Spinal cord (tissue), 10 donors: ENCODE data around the gene SRPK2. TPM values are rescaled to one million over a fixed set of nuclear protein-coding genes. Genes with fewer than 3 reads are reported as not detected.

Experiments
- DNase-seq, 6 donors: peaks; one replicate each; pipeline versions ENCODE4 v3.0.0 to v3.0.0-alpha.2; 2013 to 2015; ENCODE audit warnings: low spot score in 6 of 6, low read depth in 4 of 6
- H3K27ac ChIP-seq: one replicate; pipeline ENCODE4 v1.5.1; 2013; ENCODE audit warnings: low read depth, low read length, control low read depth
- H3K27me3 ChIP-seq: one replicate; pipeline ENCODE4 v1.6.1; 2013; ENCODE audit warnings: low read length; ENCODE audit not compliant: control insufficient read depth, insufficient read depth
- H3K36me3 ChIP-seq: one replicate; pipeline ENCODE4 v1.6.1; 2013; ENCODE audit warnings: low read length; ENCODE audit not compliant: control insufficient read depth, insufficient read depth
- H3K4me1 ChIP-seq: one replicate; pipeline ENCODE4 v1.6.1; 2013; ENCODE audit warnings: low read length; ENCODE audit not compliant: control insufficient read depth, insufficient read depth
- H3K4me3 ChIP-seq: one replicate; pipeline ENCODE4 v1.5.1; 2013; ENCODE audit warnings: low read depth, low read length, control low read depth
- H3K9me3 ChIP-seq: one replicate; pipeline ENCODE4 v1.6.1; 2013; ENCODE audit warnings: low read length; ENCODE audit not compliant: control insufficient read depth, insufficient read depth
- WGBS: methylation state at CpG from one replicate; pipeline ENCODE4 v1.1.5; 2013; ENCODE audit warnings: missing lambda C conversion rate; ENCODE audit not compliant: insufficient coverage; 5-methylcytosine and 5-hydroxymethylcytosine counted together
- polyA plus RNA-seq, 2 donors: library from polyadenylated mRNA; unstranded; fragments of 120-200 nt; gene quantifications; one replicate each; pipeline ENCODE4 v1.2.1, GENCODE V29; 2013; ENCODE audit not compliant: insufficient read length in 2 of 2
- total RNA-seq, 2 donors: library from RNA; depleted of rRNA in 1 of 2; stranded (reverse); fragments of 120-200 nt in 1 of 2; fragments of >200 nt in 1 of 2; gene quantifications; one replicate each; pipeline versions ENCODE4 v1.2.3 to v1.2.4, GENCODE V29; 2013 to 2014
- donor health status: healthy.

The SRPK2 gene
- total and polyA plus RNA-seq, 4 donors = 79.8 to 252 (median 126) TPM

DNA sequence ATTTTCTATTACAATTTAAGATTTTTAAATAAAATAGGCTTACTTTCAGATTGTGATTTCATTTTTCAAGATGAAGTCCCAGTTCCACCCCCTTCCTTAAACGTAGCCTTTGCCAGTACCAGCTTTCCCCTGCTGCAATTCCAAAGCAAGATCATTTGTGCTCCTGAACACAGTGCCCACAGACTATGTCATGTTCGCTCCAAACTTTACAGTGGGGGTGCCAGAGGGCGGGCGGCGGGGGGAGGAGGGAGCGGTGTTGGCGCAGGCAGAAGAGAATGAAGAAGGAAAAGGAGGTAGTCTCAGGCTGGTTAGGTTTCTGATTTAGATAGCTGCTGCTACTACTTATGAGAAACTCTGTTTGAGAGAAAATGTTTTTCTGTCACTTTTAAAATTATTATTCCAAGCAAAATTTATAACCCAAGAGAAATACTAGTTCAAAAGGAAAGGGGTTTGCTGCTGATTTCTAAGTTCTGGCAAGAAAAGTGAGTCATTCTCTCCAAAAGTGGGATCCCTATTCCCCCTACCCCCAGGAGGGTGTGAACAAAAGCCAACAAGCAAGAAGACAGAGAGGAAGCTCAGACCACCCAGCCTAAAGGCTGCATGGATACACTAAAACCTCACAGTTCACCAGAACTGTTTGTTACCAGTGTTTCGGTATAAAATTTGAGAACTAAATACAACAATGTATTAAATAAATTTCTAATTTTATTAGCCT is 109.6 kb downstream of the SRPK2 start:
- H3K4me1 ChIP-seq = no peaks in the 10 kb centered on the region
- no peak for DNase-seq
- H3K9me3 ChIP-seq = no peaks in the 10 kb centered on the region
- peaks cover 2% of the 10 kb centered on the region for H3K36me3 ChIP-seq
- no peak overlapping the region for H3K27ac ChIP-seq
- no CpG with 5 or more reads among the region's 8 CpGs for WGBS
- H3K4me3 ChIP-seq = no peak overlapping the region
- H3K27me3 ChIP-seq = no peaks in the 10 kb centered on the region

DNA sequence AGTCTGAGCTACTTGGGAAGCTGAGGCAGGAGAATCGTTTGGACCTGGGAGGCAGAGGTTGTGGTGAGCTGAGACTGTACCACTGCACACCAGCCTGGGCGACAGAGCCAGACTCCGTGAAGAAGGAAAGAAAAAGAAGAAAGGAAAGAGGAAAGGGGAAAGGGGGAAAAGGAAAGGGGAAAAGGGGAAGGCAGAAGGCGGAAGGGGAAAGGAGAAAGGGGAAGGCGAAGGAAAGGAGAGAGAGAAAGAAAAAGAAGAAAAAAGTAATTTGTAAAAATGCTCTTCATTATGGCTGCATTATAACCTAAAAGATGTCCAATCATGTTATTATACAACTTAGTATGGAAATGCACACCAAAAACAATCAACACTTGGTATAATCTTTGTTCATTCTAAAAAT is 110.2 kb downstream of the SRPK2 start:
- H3K27me3 ChIP-seq = no peaks in the 10 kb centered on the region
- 88% methylated on average over 3 of the region's 5 CpGs for WGBS
- no peak overlapping the region for H3K4me3 ChIP-seq
- H3K4me1 ChIP-seq = no peaks in the 10 kb centered on the region
- H3K27ac ChIP-seq = no peak overlapping the region
- no peak for DNase-seq
- no peaks in the 10 kb centered on the region for H3K9me3 ChIP-seq
- H3K36me3 ChIP-seq = peaks cover 2% of the 10 kb centered on the region

DNA sequence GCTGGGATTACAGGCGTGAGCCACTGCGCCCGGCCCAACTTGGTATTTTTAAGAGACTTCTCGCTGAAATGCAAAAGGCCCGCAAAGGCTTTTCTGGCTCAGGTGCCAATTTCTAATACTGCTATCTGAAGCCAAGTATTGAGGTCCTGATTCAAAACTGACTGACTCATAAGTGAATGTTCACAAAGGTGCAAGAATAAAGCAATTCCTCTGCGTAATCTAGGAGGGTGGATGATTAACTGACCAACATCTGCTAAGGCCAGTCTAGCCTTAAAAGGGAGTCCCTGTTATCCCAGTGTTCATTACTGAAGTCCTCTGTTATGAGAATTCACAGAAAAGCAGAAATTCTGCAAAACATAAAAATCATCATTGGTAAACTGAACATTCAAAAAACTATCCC is 111.4 kb downstream of the SRPK2 start:
- H3K4me3 ChIP-seq = no peak overlapping the region
- no peaks in the 10 kb centered on the region for H3K9me3 ChIP-seq
- H3K36me3 ChIP-seq = peaks cover 2% of the 10 kb centered on the region
- H3K27ac ChIP-seq = no peak overlapping the region
- WGBS = 89% methylated on average over 3 of the region's 6 CpGs
- no peak for DNase-seq
- H3K4me1 ChIP-seq = no peaks in the 10 kb centered on the region
- H3K27me3 ChIP-seq = no peaks in the 10 kb centered on the region

DNA sequence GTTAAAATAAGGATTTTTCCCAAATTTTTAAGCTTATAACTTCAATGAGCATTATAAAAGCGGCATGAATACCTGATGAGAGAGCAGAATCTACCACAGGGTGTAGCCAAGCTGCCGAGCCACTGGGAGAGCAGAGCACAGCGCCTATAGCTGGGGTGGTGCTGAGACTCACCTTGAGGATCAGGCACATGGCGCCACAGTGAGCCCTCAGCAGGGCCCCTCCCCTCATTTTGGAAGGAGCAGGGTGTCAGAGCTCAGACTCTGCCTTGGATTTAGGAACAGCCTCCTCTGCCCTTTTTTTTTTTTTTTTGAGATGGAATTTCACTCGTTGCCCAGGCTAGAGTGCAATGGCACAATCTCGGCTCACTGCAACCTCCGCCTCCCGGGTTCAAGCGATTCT is 118.6 kb downstream of the SRPK2 start:
- WGBS = 83% methylated on average over 3 of the region's 9 CpGs

DNA sequence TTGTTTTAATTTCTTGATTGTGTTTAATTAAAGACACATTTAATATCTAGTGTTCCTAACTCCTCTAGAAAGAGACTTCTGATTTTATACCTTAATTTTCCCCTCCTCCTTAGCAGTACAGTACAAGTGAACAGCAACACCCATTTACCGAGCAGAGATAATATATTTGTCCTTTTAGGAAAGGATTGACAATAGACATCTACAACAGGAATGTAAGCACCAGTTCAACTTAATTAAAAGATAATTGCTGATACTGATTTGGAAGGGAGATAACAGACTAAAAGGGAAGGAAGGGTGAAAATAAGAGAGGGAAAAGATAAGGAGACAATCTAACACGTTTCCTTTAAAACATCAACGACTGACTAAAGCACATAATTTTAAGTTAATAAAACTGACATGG is 119.3 kb downstream of the SRPK2 start:
- H3K27me3 ChIP-seq = no peaks in the 10 kb centered on the region
- peaks cover 5% of the 10 kb centered on the region for H3K4me1 ChIP-seq
- peak overlapping the region; percentile 45 for H3K4me3 ChIP-seq
- no peak for DNase-seq
- H3K27ac ChIP-seq = peak overlapping the region; percentile 72
- no peaks in the 10 kb centered on the region for H3K9me3 ChIP-seq
- no CpG with 5 or more reads among the region's 3 CpGs for WGBS
- H3K36me3 ChIP-seq = no peaks in the 10 kb centered on the region

More for the DNA sequence above, 118.6 kb downstream of the SRPK2 start:
- H3K27me3 ChIP-seq = no peaks in the 10 kb centered on the region
- H3K4me1 ChIP-seq = peaks cover 5% of the 10 kb centered on the region
- H3K9me3 ChIP-seq = no peaks in the 10 kb centered on the region
- no peak for DNase-seq
- no peak overlapping the region for H3K4me3 ChIP-seq
- no peaks in the 10 kb centered on the region for H3K36me3 ChIP-seq
- H3K27ac ChIP-seq = no peak overlapping the region

DNA sequence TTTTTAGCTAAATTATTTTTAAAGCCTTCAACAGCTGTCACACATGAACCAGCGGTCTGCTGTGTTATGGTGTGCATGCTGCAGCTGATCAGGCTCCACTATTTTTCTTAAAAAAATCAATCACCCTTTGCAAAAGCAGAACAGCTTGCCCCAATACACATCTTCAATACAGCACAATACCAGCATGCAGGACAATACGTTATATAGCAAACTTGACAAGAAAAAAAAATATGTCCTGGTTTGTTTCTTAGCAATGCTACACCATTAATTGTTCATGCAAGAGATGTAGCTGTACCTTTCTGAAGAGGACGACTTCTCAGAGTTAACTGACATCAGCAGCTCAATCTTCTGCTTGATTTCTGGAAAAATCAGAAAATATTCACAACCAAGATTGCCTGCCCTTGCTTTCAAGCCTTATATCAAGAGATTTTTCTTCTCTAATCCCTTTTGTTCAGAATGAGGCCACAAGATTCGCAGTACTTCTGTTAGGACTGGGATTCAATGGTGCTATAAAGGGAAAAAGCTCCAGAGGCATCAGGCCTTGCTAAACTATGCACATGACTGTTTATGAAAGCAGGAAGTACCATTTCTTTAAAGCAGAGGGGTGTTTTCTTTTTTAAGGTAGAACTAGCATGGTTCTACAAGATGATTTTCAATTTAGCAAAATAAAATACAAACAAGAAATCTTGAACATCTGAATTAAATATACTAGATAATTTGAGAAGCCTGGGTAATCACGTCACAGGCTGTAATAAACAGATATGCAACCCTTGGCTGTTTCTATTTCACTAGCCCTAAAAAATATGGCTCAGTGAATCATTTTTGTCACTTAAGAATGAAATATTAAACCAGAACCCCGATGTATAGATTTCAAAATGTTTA is 120.0 kb downstream of the SRPK2 start:
- DNase-seq = peak in 5 of 6 donors; percentile 62 to 93 (median 75)
- 0% methylated on average over 2 of the region's 6 CpGs for WGBS
- H3K4me1 ChIP-seq = peaks cover 5% of the 10 kb centered on the region
- H3K9me3 ChIP-seq = no peaks in the 10 kb centered on the region
- H3K36me3 ChIP-seq = no peaks in the 10 kb centered on the region
- peak overlapping the region; percentile 45 for H3K4me3 ChIP-seq
- H3K27ac ChIP-seq = peak overlapping the region; percentile 72
- H3K27me3 ChIP-seq = no peaks in the 10 kb centered on the region

DNA sequence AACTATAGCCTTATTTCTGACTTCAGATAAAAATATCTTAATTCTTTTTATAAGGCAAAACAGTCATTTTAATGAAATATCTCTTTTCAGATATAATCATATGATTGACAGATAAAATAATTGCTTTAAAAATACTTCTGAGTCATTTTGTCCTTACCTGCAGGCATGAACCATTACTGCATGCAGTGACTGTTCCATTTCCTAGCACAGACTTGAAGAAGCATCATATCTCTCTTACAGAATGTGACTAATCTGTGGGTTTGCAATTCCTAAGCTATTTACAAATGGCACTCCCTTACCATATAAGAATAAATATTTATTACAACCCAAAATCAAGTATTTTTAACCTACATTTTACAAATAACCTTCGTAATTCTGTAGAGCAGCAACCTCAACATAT is 120.7 kb downstream of the SRPK2 start:
- H3K27me3 ChIP-seq = no peaks in the 10 kb centered on the region
- H3K9me3 ChIP-seq = no peaks in the 10 kb centered on the region
- no peak overlapping the region for H3K27ac ChIP-seq
- peak in 1 of 6 donors; percentile 65 for DNase-seq
- H3K4me1 ChIP-seq = peaks cover 5% of the 10 kb centered on the region
- no peaks in the 10 kb centered on the region for H3K36me3 ChIP-seq
- WGBS = no CpG with 5 or more reads among the region's 1 CpG
- H3K4me3 ChIP-seq = peak overlapping the region; percentile 45

DNA sequence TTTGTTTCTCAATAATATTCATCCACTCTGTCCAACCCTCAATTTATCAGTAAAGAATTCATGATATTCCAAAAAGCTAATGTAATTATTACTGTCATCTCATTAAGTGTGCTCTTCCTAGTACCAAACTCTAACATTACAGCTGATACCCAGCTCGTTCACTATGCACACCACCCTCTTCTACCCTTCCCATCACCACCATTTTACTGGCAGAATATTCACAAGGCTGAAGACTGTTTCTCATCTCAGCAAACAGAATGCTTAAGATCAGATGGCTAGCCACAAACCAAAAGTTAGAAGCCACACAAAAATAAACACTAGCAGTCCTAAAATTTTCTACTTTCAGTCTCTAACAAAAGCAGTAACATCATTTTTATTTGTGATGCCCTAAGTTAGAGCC is 121.5 kb downstream of the SRPK2 start:
- no peak overlapping the region for H3K27ac ChIP-seq
- WGBS = 21% methylated on average over 1 of the region's 1 CpG

DNA sequence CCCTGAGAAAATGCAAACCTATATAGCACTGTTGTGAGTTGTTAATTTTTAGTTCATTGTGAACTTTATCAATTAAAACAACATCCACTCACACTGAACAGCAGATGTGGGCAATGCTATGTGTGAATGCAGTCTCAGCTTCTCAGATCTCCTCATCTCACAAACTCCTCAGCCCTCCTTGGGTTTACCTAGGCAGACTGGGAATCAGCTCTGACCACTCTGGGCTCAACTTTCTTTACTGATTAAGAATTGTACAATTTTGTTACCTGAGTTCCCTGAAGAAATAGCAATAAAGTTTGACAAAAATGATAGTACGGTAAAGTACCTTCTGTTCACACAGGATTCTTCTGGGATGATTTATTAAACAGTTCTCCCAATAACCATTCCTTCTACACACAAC is 124.0 kb downstream of the SRPK2 start:
- no peaks in the 10 kb centered on the region for H3K27me3 ChIP-seq

More for the DNA sequence above, 121.5 kb downstream of the SRPK2 start:
- Histone ChIP-seq H3K4me1 (peaks cover 5% of the 10 kb centered on the region), H3K9me3 (no peaks in the 10 kb centered on the region), H3K36me3 (no peaks in the 10 kb centered on the region), H3K27me3 (no peaks in the 10 kb centered on the region), H3K4me3 (peak overlapping the region; percentile 45)
- peak in 2 of 6 donors; percentile 22 to 57 for DNase-seq

More for the DNA sequence above, 124.0 kb downstream of the SRPK2 start:
- H3K4me1 ChIP-seq = no peaks in the 10 kb centered on the region
- no peak overlapping the region for H3K4me3 ChIP-seq
- DNase-seq = no peak
- H3K27ac ChIP-seq = no peak overlapping the region
- H3K36me3 ChIP-seq = no peaks in the 10 kb centered on the region
- H3K9me3 ChIP-seq = no peaks in the 10 kb centered on the region
- WGBS = no CpG with 5 or more reads among the region's 1 CpG
